CD4-positive, alpha-beta T cell treated with Interleukin-4 for 4 hours (primary cell): Measurements from ENCODE around the gene GNG3.
"Not testable (repeated sequence)": the region's sequence is repeated elsewhere in the genome, so short reads cannot be mapped to it uniquely, and the experiment has no call there.

Experiments used
- DNase-seq: peaks from one replicate; pipeline ENCODE4 v3.0.0-alpha.2; 2020

The GNG3 gene

GRCh38 chr11:62688491-62688890 is 19.0 kb upstream of the GNG3 start:
- no peak for DNase-seq

- DNase-seq: no peak
Observed at GRCh38 chr11:62689421-62690183, 17.9 kb upstream of the GNG3 start, which contains the start of gene LRRN4CL. Gene LRRN4CL, minus strand, starts transcription at chr11:62689530. Its CDS starts 1,022 bp downstream, at chr11:62688508.

- DNase-seq: not testable (repeated sequence)
Observed at GRCh38 chr11:62693624-62694023, 13.9 kb upstream of the GNG3 start.

GRCh38 chr11:62694455-62695167 is 12.9 kb upstream of the GNG3 start:
- DNase-seq: peak; percentile 79

- no peak for DNase-seq
Observed at GRCh38 chr11:62702246-62702645, 5.2 kb upstream of the GNG3 start.

GRCh38 chr11:62703921-62704320 is 3.6 kb upstream of the GNG3 start:
- not testable (repeated sequence) for DNase-seq

GRCh38 chr11:62705413-62705812 is 2.1 kb upstream of the GNG3 start:
- DNase-seq: no peak

- DNase-seq: peak; percentile 92
Observed at GRCh38 chr11:62705880-62706849, 1.3 kb upstream of the GNG3 start.

- DNase-seq: no peak
Observed at GRCh38 chr11:62706850-62707247, 627 bp upstream of the GNG3 start.

GRCh38 chr11:62708392-62708791 is 916 bp downstream of the GNG3 start:
- no peak for DNase-seq

- peak; percentile 42 for DNase-seq
Observed at GRCh38 chr11:62708793-62709192, 1.3 kb downstream of the GNG3 start.

GRCh38 chr11:62709247-62710000 is 1.9 kb downstream of the GNG3 start:
- peak; percentile 98 for DNase-seq

- DNase-seq: no peak
Observed at GRCh38 chr11:62710001-62710345, 2.5 kb downstream of the GNG3 start.

GRCh38 chr11:62712276-62712812 is 4.9 kb downstream of the GNG3 start:
- DNase-seq: no peak

- DNase-seq: peak; percentile 38
Observed at GRCh38 chr11:62712861-62713260, 5.4 kb downstream of the GNG3 start.

GRCh38 chr11:62713343-62713742 is 5.9 kb downstream of the GNG3 start:
- DNase-seq: no peak

GRCh38 chr11:62715150-62716130 is 8.0 kb downstream of the GNG3 start:
- no peak for DNase-seq

GRCh38 chr11:62716206-62716605 is 8.7 kb downstream of the GNG3 start:
- no peak for DNase-seq

GRCh38 chr11:62716816-62717215 is 9.3 kb downstream of the GNG3 start:
- no peak for DNase-seq

- DNase-seq: no peak
Observed at GRCh38 chr11:62719302-62719978, 12.0 kb downstream of the GNG3 start.
